H9 (cell line): ENCODE data around the gene PER2. TPM values are rescaled to one million over a fixed set of nuclear protein-coding genes. Genes with fewer than 3 reads are reported as not detected.

Experiments used
- DNase-seq: peaks from one replicate; pipeline ENCODE4 v3.0.0-alpha.2; 2017
- H2AFZ ChIP-seq: one replicate; pipeline ENCODE4 v1.6.1; 2013; ENCODE audit warnings: mild to moderate bottlenecking, low read length, control low read depth, moderate library complexity
- H2AK5ac ChIP-seq: 2 replicates; pipeline ENCODE4 v1.6.1; 2013; ENCODE audit warnings: low read length, control low read depth, mixed read lengths; ENCODE audit not compliant: insufficient read length
- H2BK120ac ChIP-seq: one replicate; pipeline ENCODE4 v1.6.1; 2013; ENCODE audit warnings: low read depth, mild to moderate bottlenecking, low read length, control low read depth, inconsistent platforms; ENCODE audit not compliant: poor library complexity, severe bottlenecking
- H2BK12ac ChIP-seq: 2 replicates; pipeline ENCODE4 v1.6.1; 2013; ENCODE audit warnings: low read length, control low read depth, mixed read lengths, low read depth; ENCODE audit not compliant: insufficient read length
- H2BK15ac ChIP-seq: 2 replicates; pipeline ENCODE4 v1.6.1; 2013; ENCODE audit warnings: low read depth, low read length, control low read depth
- H2BK20ac ChIP-seq: one replicate; pipeline ENCODE4 v1.6.1; 2013; ENCODE audit warnings: low read depth, mild to moderate bottlenecking, low read length, control low read depth, inconsistent platforms; ENCODE audit not compliant: poor library complexity, severe bottlenecking
- H2BK5ac ChIP-seq: 2 replicates; pipeline ENCODE4 v1.6.1; 2013; ENCODE audit warnings: low read length, control low read depth, mixed read lengths; ENCODE audit not compliant: insufficient read length
- H3K14ac ChIP-seq: 2 replicates; pipeline ENCODE4 v1.6.1; 2013; ENCODE audit warnings: low read length, control low read depth; ENCODE audit not compliant: insufficient read depth
- H3K18ac ChIP-seq: 2 replicates; pipeline ENCODE4 v1.6.1; 2013; ENCODE audit warnings: low read depth, mild to moderate bottlenecking, mixed read lengths, low read length, control low read depth; ENCODE audit not compliant: insufficient read length
- H3K23ac ChIP-seq: 2 replicates; pipeline ENCODE4 v1.6.1; 2013; ENCODE audit warnings: low read length, control low read depth, mixed read lengths, low read depth; ENCODE audit not compliant: insufficient read length
- H3K23me2 ChIP-seq: 2 replicates; pipeline ENCODE4 v1.6.1; 2013; ENCODE audit warnings: low read depth, mild to moderate bottlenecking, mixed read lengths, low read length, control low read depth; ENCODE audit not compliant: insufficient read length, poor library complexity, severe bottlenecking
- H3K27ac ChIP-seq: 2 replicates; pipeline ENCODE4 v1.5.1; 2013; ENCODE audit warnings: low read length, control low read depth, mixed read lengths, low read depth; ENCODE audit not compliant: insufficient read length
- H3K27me3 ChIP-seq: 2 replicates; pipeline ENCODE4 v1.6.1; 2013; ENCODE audit warnings: low read length, control low read depth, inconsistent platforms; ENCODE audit not compliant: insufficient read depth
- H3K4ac ChIP-seq: 2 replicates; pipeline ENCODE4 v1.6.1; 2013; ENCODE audit warnings: low read depth, mild to moderate bottlenecking, control low read depth, inconsistent platforms, low read length, moderate library complexity
- H3K4me1 ChIP-seq: 2 replicates; pipeline ENCODE4 v1.6.1; 2013; ENCODE audit warnings: low read length, control low read depth, inconsistent platforms; ENCODE audit not compliant: insufficient read depth
- H3K4me2 ChIP-seq: 2 replicates; pipeline ENCODE4 v1.6.1; 2013; ENCODE audit warnings: low read length, control low read depth, mixed read lengths; ENCODE audit not compliant: insufficient read length, insufficient read depth
- H3K56ac ChIP-seq: 2 replicates; pipeline ENCODE4 v1.6.1; 2013; ENCODE audit warnings: low read depth, mild to moderate bottlenecking, mixed read lengths, low read length, control low read depth; ENCODE audit not compliant: insufficient read length
- H3K79me1 ChIP-seq: 2 replicates; pipeline ENCODE4 v1.6.1; 2013; ENCODE audit warnings: low read depth, mild to moderate bottlenecking, moderate library complexity, low read length, control low read depth, inconsistent platforms; ENCODE audit not compliant: insufficient read depth, poor library complexity, severe bottlenecking
- H3K79me2 ChIP-seq: 2 replicates; pipeline ENCODE4 v1.6.1; 2013; ENCODE audit warnings: low read length, control low read depth, inconsistent platforms; ENCODE audit not compliant: insufficient read depth
- H3K9ac ChIP-seq: 2 replicates; pipeline ENCODE4 v1.6.1; 2013; ENCODE audit warnings: low read length, control low read depth, mixed read lengths; ENCODE audit not compliant: insufficient read length; ENCODE audit errors: extremely low read depth
- H3K9me3 ChIP-seq: one replicate; pipeline ENCODE4 v1.6.1; 2013; ENCODE audit warnings: low read depth, low read length, inconsistent platforms; ENCODE audit not compliant: control insufficient read depth
- H3T11ph ChIP-seq: one replicate; pipeline ENCODE4 v1.6.1; 2013; ENCODE audit warnings: mild to moderate bottlenecking, low read length, control low read depth, inconsistent platforms
- H4K20me1 ChIP-seq: one replicate; pipeline ENCODE4 v1.6.1; 2013; ENCODE audit not compliant: control insufficient read depth, insufficient read length, insufficient read depth
- H4K5ac ChIP-seq: 2 replicates; pipeline ENCODE4 v1.6.1; 2013; ENCODE audit warnings: low read depth, mild to moderate bottlenecking, mixed read lengths, low read length, control low read depth; ENCODE audit not compliant: insufficient read length
- H4K8ac ChIP-seq: replicated peaks from 2 replicates; pipeline ENCODE4 v1.6.1; 2013; ENCODE audit warnings: low read length, control low read depth, mixed read lengths, low read depth; ENCODE audit not compliant: insufficient read length
- H4K91ac ChIP-seq: 2 replicates; pipeline ENCODE4 v1.6.1; 2013; ENCODE audit warnings: low read depth, mild to moderate bottlenecking, moderate library complexity, mixed read lengths, low read length, control low read depth; ENCODE audit not compliant: insufficient read length
- H3K27ac Mint-ChIP-seq, 3 experiments: 2 replicates in 2 of 3; 3 replicates in 1 of 3; pipeline ENCODE4 v1.8.0; 2020 to 2021; ENCODE audit warnings: mixed read lengths in 3 of 3, mild to moderate bottlenecking in 1 of 3, moderate library complexity in 1 of 3
- H3K27me3 Mint-ChIP-seq: 2 replicates; pipeline ENCODE4 v1.8.0; 2021; ENCODE audit warnings: low read depth, mild to moderate bottlenecking, moderate library complexity, mixed read lengths
- H3K36me3 Mint-ChIP-seq, 3 experiments: 2 replicates in 2 of 3; 3 replicates in 1 of 3; pipeline ENCODE4 v1.8.0; 2020 to 2021; ENCODE audit warnings: low read depth in 3 of 3, mixed read lengths in 3 of 3; ENCODE audit not compliant: insufficient read depth in 1 of 3
- H3K4me1 Mint-ChIP-seq, 2 experiments: 2 replicates each; pipeline ENCODE4 v1.8.0; 2020; ENCODE audit warnings: mixed read lengths in 2 of 2
- H3K4me3 Mint-ChIP-seq, 2 experiments: 2 replicates in 1 of 2; 3 replicates in 1 of 2; pipeline ENCODE4 v1.8.0; 2020 to 2021; ENCODE audit warnings: mild to moderate bottlenecking in 2 of 2, mixed read lengths in 2 of 2, moderate library complexity in 1 of 2
- H3K9me3 Mint-ChIP-seq, 2 experiments: 2 replicates in 1 of 2; 3 replicates in 1 of 2; pipeline ENCODE4 v1.8.0; 2020; ENCODE audit warnings: mild to moderate bottlenecking in 2 of 2, mixed read lengths in 2 of 2, moderate library complexity in 1 of 2
- WGBS: extraction: QIAGEN DNeasy Blood & Tissue Kit; methylation state at CpG from one replicate; pipeline ENCODE4 v1.1.7; 2013; ENCODE audit warnings: missing lambda C conversion rate, low lambda C conversion rate, mixed read lengths; ENCODE audit not compliant: insufficient read length; ENCODE audit errors: extremely low coverage; 5-methylcytosine and 5-hydroxymethylcytosine counted together
- total RNA-seq: library from RNA; stranded (reverse); gene quantifications from 2 replicates; pipeline ENCODE4 v1.2.1, GENCODE V29; 2021
- TF ChIP-seq, protein P1 (sequence below): fragments of 200-600 bp; sonication (generic); conservative IDR thresholded peaks from 3 replicates; pipeline ENCODE4 v1.8.0; 2021; ENCODE audit warnings: antibody characterized with exemption, mild to moderate bottlenecking

The PER2 gene
- total RNA-seq, 1 experiment from 2014 or later = 12.9 TPM

DNA sequence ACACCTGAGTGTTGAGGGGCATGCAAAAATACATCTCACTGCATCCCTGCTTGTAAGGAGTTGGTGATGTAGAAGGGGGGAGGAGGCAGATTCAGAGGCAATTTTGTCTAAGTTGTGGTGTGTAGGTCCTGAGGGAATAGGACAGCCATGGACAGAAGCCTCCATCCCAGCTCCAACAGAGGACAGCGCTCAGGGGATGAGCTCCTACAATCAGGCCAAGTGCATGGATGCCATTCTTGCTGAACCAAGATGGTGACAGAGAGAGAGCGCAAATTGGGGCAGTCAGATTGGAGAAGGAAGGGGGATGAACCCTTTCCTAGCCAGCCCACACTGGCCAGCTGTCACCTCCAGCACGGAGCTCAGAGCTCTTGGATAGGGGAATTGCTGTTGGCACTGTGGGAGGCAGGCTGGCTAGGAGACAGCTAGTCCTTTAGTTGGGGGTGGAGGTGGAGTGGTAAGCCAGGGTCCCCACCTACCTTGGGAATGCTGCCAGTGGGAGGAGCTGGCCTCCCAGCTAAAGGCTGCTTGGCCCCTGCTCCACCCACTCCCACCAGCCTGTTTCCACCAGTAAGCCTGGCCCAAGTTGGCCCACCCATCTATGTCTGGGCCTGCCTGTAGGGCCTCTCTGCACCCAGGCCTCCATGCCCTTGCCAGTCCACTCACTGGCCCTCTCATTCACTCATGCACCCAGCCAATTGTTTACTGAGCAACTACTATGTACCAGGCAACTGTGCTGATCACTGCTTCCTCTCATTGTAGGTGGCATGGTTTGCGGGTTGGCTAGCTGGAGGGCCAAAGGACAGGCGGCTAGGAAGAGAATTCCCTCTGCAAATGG lies 2.5 kb upstream of the PER2 start:
- no peak overlapping the region for H3K27ac ChIP-seq
- Mint-ChIP-seq H3K27ac (no peak overlapping the region), H3K4me1 (peaks cover 25 to 37% of the 10 kb centered on the region in 2 experiments)

More for the DNA sequence above, 2.5 kb upstream of the PER2 start:
- Histone ChIP-seq H2AK5ac (no peak overlapping the region), H2BK12ac (no peak overlapping the region), H2BK120ac (no peak overlapping the region), H3K4me2 (no peak overlapping the region), H3K23ac (no peak overlapping the region), H3K23me2 (peaks cover 11% of the 10 kb centered on the region), H2BK5ac (no peak overlapping the region), H3K4ac (no peak overlapping the region), H3K14ac (no peak overlapping the region), H3K18ac (no peak overlapping the region), H3K4me1 (no peaks in the 10 kb centered on the region), H2BK15ac (no peak overlapping the region), H2BK20ac (no peak overlapping the region), H3K27me3 (no peaks in the 10 kb centered on the region), H3K56ac (no peak overlapping the region), H3K9me3 (no peaks in the 10 kb centered on the region), H4K20me1 (no peaks in the 10 kb centered on the region), H3K79me2 (no peaks in the 10 kb centered on the region), H4K5ac (no peak overlapping the region), H2AFZ (no peak overlapping the region), H3K9ac (no peak overlapping the region), H3K79me1 (no peaks in the 10 kb centered on the region), H4K8ac (no peak overlapping the region), H3T11ph (no peak overlapping the region), H4K91ac (no peak overlapping the region)
- no peak overlapping the region; a peak in 1 of 5 replicates for H3K4me3 Mint-ChIP-seq
- no peaks in the 10 kb centered on the region; a peak in 1 of 7 replicates for H3K36me3 Mint-ChIP-seq
- no CpG with 5 or more reads among the region's 5 CpGs for WGBS
- peaks cover 24% of the 10 kb centered on the region for H3K27me3 Mint-ChIP-seq
- TF ChIP-seq, protein P1, sequence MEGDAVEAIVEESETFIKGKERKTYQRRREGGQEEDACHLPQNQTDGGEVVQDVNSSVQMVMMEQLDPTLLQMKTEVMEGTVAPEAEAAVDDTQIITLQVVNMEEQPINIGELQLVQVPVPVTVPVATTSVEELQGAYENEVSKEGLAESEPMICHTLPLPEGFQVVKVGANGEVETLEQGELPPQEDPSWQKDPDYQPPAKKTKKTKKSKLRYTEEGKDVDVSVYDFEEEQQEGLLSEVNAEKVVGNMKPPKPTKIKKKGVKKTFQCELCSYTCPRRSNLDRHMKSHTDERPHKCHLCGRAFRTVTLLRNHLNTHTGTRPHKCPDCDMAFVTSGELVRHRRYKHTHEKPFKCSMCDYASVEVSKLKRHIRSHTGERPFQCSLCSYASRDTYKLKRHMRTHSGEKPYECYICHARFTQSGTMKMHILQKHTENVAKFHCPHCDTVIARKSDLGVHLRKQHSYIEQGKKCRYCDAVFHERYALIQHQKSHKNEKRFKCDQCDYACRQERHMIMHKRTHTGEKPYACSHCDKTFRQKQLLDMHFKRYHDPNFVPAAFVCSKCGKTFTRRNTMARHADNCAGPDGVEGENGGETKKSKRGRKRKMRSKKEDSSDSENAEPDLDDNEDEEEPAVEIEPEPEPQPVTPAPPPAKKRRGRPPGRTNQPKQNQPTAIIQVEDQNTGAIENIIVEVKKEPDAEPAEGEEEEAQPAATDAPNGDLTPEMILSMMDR = no peak
- no peak for DNase-seq
- H3K9me3 Mint-ChIP-seq = no peaks in the 10 kb centered on the region
